ENCODE data around the gene FAR2.
A peak's percentile ranks its signal among the peaks of the same experiment; 100 is the strongest.

Gene FAR2

GRCh38 chr12:29320295-29321085 is 171.4 kb downstream of the FAR2 start:
- no peak overlapping the region for H3K4me3 ChIP-seq (ENCODE audit: low read depth, low read length)
- peaks cover 11% of the 10 kb centered on the region for H3K36me3 ChIP-seq (replicated peaks)
- TF ChIP-seq CTCF (IDR thresholded peaks at IDR 0.05; ENCODE audit: low read depth, low read length, missing control alignments), result no peak
- DNase-seq, result peak; percentile 53
- peak overlapping the region; percentile 51 for H3K27ac ChIP-seq
- in situ Hi-C loops (cut with HindIII; ENCODE audit: low pct_ligation_motif_present, low sequenced_read_pairs), result no loop called here
- no peaks in the 10 kb centered on the region for H3K27me3 ChIP-seq (replicated peaks)

GRCh38 chr12:29322157-29322556 is 173.1 kb downstream of the FAR2 start:
- in situ Hi-C loops (cut with HindIII; ENCODE audit: low pct_ligation_motif_present, low sequenced_read_pairs), result no loop called here
- TF ChIP-seq CTCF (IDR thresholded peaks at IDR 0.05; ENCODE audit: low read depth, low read length, missing control alignments), result no peak
- H3K4me3 ChIP-seq (ENCODE audit: low read depth, low read length), result no peak overlapping the region
- peaks cover 11% of the 10 kb centered on the region for H3K36me3 ChIP-seq (replicated peaks)
- H3K27ac ChIP-seq, result no peak overlapping the region
- no peak for DNase-seq
- H3K27me3 ChIP-seq (replicated peaks), result no peaks in the 10 kb centered on the region

GRCh38 chr12:29329411-29329810 is 180.3 kb downstream of the FAR2 start:
- TF ChIP-seq CTCF (IDR thresholded peaks at IDR 0.05; ENCODE audit: low read depth, low read length, missing control alignments), result no peak
- no peak overlapping the region for H3K4me3 ChIP-seq (ENCODE audit: low read depth, low read length)
- in situ Hi-C loops (cut with HindIII; ENCODE audit: low pct_ligation_motif_present, low sequenced_read_pairs), result no loop called here
- H3K27me3 ChIP-seq (replicated peaks), result no peaks in the 10 kb centered on the region
- H3K36me3 ChIP-seq (replicated peaks), result no peaks in the 10 kb centered on the region
- no peak for DNase-seq
- H3K27ac ChIP-seq, result no peak overlapping the region

GRCh38 chr12:29333178-29333577 is 184.1 kb downstream of the FAR2 start:
- no peak for DNase-seq
- Histone ChIP-seq H3K27ac (no peak overlapping the region), H3K4me3 (ENCODE audit: low read depth, low read length) (no peak overlapping the region), H3K36me3 (replicated peaks) (no peaks in the 10 kb centered on the region), H3K27me3 (replicated peaks) (no peaks in the 10 kb centered on the region)
- no peak for TF ChIP-seq CTCF (IDR thresholded peaks at IDR 0.05; ENCODE audit: low read depth, low read length, missing control alignments)
- in situ Hi-C loops (cut with HindIII; ENCODE audit: low pct_ligation_motif_present, low sequenced_read_pairs), result no loop called here

- no peak for TF ChIP-seq CTCF (IDR thresholded peaks at IDR 0.05; ENCODE audit: low read depth, low read length, missing control alignments)
Measured at GRCh38 chr12:29334937-29335336, 185.9 kb downstream of the FAR2 start.

GRCh38 chr12:29337325-29337724 is 188.2 kb downstream of the FAR2 start:
- H3K27ac ChIP-seq, result no peak overlapping the region
- H3K4me3 ChIP-seq (ENCODE audit: low read depth, low read length), result no peak overlapping the region
- H3K36me3 ChIP-seq (replicated peaks), result no peaks in the 10 kb centered on the region
- in situ Hi-C loops (cut with HindIII; ENCODE audit: low pct_ligation_motif_present, low sequenced_read_pairs), result no loop called here
- H3K27me3 ChIP-seq (replicated peaks), result no peaks in the 10 kb centered on the region
- no peak for DNase-seq
- TF ChIP-seq CTCF (IDR thresholded peaks at IDR 0.05; ENCODE audit: low read depth, low read length, missing control alignments), result no peak

More at GRCh38 chr12:29334937-29335336, 185.9 kb downstream of the FAR2 start:
- Histone ChIP-seq H3K4me3 (ENCODE audit: low read depth, low read length) (no peak overlapping the region), H3K27ac (no peak overlapping the region), H3K27me3 (replicated peaks) (no peaks in the 10 kb centered on the region), H3K36me3 (replicated peaks) (no peaks in the 10 kb centered on the region)
- in situ Hi-C loops (cut with HindIII; ENCODE audit: low pct_ligation_motif_present, low sequenced_read_pairs), result no loop called here
- DNase-seq, result no peak
